Spleen (tissue), 11 donors: ENCODE results near the gene HSPA1B. TPM values are rescaled to one million over a fixed set of nuclear protein-coding genes. Genes with fewer than 3 reads are reported as not detected.
A peak's percentile ranks its signal among the peaks of the same experiment; 100 is the strongest.
"Not testable (repeated sequence)": the region's sequence is repeated elsewhere in the genome, so short reads cannot be mapped to it uniquely, and the experiment has no call there.

Experiments used
- DNase-seq: peaks from one replicate; pipeline ENCODE4 v3.0.0-alpha.2; 2020
- H3K27ac ChIP-seq, 8 donors: fragments of 200-600 bp; sonication (generic) in 7 of 8; 1 replicate in 4 of 8; 2 replicates in 4 of 8; pipeline versions ENCODE4 v1.5.0 to v1.8.0; 2016 to 2021; ENCODE audit warnings: inconsistent platforms in 4 of 8, mild to moderate bottlenecking in 4 of 8, moderate library complexity in 1 of 8
- H3K27me3 ChIP-seq, 7 donors: fragments of 200-600 bp; sonication (generic) in 6 of 7; replicated peaks in 1 of 7; 1 replicate in 4 of 7; 2 replicates in 3 of 7; pipeline versions ENCODE4 v1.5.0 to v1.8.0; 2016 to 2021; ENCODE audit warnings: inconsistent platforms in 3 of 7, mild to moderate bottlenecking in 1 of 7
- H3K36me3 ChIP-seq, 6 donors: fragments of 200-600 bp; sonication (generic) in 5 of 6; 1 replicate in 4 of 6; 2 replicates in 2 of 6; pipeline versions ENCODE4 v1.5.0 to v1.8.0; 2016 to 2021; ENCODE audit warnings: inconsistent platforms in 2 of 6
- H3K4me1 ChIP-seq, 6 donors: fragments of 200-600 bp; sonication (generic) in 5 of 6; 1 replicate in 3 of 6; 2 replicates in 3 of 6; pipeline versions ENCODE4 v1.5.0 to v1.8.0; 2016 to 2021; ENCODE audit warnings: inconsistent platforms in 3 of 6
- H3K4me3 ChIP-seq, 8 donors: fragments of 200-600 bp; sonication (generic) in 7 of 8; 1 replicate in 4 of 8; 2 replicates in 4 of 8; pipeline versions ENCODE4 v1.5.0 to v1.8.0; 2016 to 2021; ENCODE audit warnings: inconsistent platforms in 4 of 8, mild to moderate bottlenecking in 4 of 8, moderate library complexity in 2 of 8
- H3K9me3 ChIP-seq, 8 donors: fragments of 200-600 bp; sonication (generic) in 7 of 8; 1 replicate in 4 of 8; 2 replicates in 4 of 8; pipeline versions ENCODE4 v1.5.0 to v1.8.0; 2016 to 2021; ENCODE audit warnings: inconsistent platforms in 4 of 8
- POLR2A ChIP-seq, 3 donors: fragments of 450-650 bp; IDR thresholded peaks; one replicate each; pipeline ENCODE4 v1.5.1; 2017; ENCODE audit warnings: antibody characterized with exemption in 3 of 3, mild to moderate bottlenecking in 1 of 3
- POLR2AphosphoS5 ChIP-seq, 3 donors: sonication (generic); formaldehyde crosslinking; IDR thresholded peaks; one replicate each; pipeline ENCODE4 v1.5.1; 2017; ENCODE audit warnings: antibody characterized with exemption in 3 of 3
- WGBS, 5 donors: extraction: QIAGEN DNeasy Blood & Tissue Kit in 3 of 5; methylation state at CpG; one replicate each; pipeline versions ENCODE4 v1.1.5 to v1.1.7; 2013 to 2018; 5-methylcytosine and 5-hydroxymethylcytosine counted together
- intact Hi-C: fragments of 100-400 bp; cut with DNase I; formaldehyde crosslinking; loops from one replicate; pipeline ENCODE4 v1.15.0; 2023; ENCODE audit warnings: low total_unique reads
- polyA plus RNA-seq, 3 donors: library from polyadenylated mRNA; stranded (reverse); fragments of 200-250 nt; gene quantifications; one replicate each; pipeline ENCODE4 v1.2.1, GENCODE V29; 2013
- total RNA-seq, 7 donors: library from RNA; depleted of rRNA in 3 of 7; stranded (reverse); fragments of >200 nt in 3 of 7; fragmentation: NEBNext Ultra II Directional in 4 of 7; extraction: Animal tissue kit (Norgen Biotek cat#: 25700) in 4 of 7; gene quantifications; one replicate each; pipeline versions ENCODE4 v1.1.0 to v1.2.1, GENCODE V29; 2016 to 2021
- TF ChIP-seq, protein P1 (sequence below), 11 experiments: fragments of 200-600 bp in 7 of 11; fragments of 450-650 bp in 4 of 11; sonication (generic) in 4 of 11; IDR thresholded peaks in 8 of 11; conservative IDR thresholded peaks in 3 of 11; 1 replicate in 7 of 11; 2 replicates in 4 of 11; pipeline versions ENCODE4 v1.4.0 to v1.8.0; 2016 to 2021; ENCODE audit warnings: antibody characterized with exemption in 11 of 11, inconsistent platforms in 4 of 11, mild to moderate bottlenecking in 1 of 11
- donor health status: healthy with polysubstance abuse.
- donor health status: DM: no; HTN: no; CAD: no; lungs with moderate emphysema.
- donor health status: DM: no; HTN: no; CAD: no.
- donor health status: Bipolar disorder and iron deficiency.
- donor health status: healthy.
- donor health status: DM: no; HTN: no; CAD: no.
- donor health status: DM: yes; HTN: yes; CAD: no.

HSPA1B gene
- total and polyA plus RNA-seq, 10 donors, result 7.4 to 372 (median 43.9) TPM

DNA sequence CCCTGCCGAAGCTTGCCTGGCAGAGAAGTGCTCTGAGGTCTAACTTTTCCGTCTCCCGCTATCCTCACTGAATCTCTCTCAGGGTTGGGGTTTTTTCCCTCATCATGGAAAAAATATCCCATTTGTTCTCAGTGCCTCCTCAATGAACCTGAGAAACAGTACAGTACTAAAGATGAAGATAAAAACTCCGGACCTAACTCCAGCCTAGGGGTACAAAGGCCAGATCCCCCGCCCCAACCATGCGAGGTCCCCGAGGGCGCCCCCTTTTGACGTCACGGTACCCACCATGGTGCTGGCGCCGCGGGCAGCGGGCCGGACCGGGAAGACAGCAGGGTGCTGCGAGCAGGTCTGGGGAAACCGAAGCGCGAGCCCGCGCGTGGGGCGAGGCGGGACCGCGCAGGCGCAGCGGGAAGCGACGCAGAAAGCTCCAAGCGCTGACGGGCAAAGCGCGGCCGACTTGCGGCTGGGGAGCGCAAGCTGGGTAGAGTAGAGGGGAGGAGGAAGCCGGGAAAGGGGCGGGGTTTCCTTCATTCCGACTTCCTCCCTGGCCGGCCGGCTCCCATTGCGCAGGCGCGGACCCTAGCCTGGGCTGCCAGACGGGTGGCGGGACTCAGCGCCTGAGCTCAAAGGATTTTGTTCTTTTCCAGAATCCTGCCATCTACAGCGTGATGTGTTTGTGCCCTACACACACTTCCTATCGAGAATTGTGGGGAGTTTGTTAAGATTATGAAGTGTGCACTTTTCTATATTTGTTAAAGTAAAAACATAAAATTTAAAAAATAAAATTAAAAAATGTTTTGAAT, 20.9 kb upstream of the HSPA1B start, which contains the start of gene LSM2:
LSM2 (minus strand) TSS at position 497 of the 803 bp plus-strand sequence; CDS start at position 288, 209 bp downstream.
- 0 to 1% (median 1%) methylated on average over 48 to 51 of the region's 51 CpGs for WGBS, 5 donors
- Histone ChIP-seq H3K27me3 (no peaks in the 10 kb centered on the region), H3K9me3 (no peaks in the 10 kb centered on the region), H3K27ac (peak within 1 kb of the TSS; percentile 83 to 98 (median 96)), H3K36me3 (peaks cover 0 to 46% (median 14%) of the 10 kb centered on the region in 6 donors), H3K4me3 (peak within 1 kb of the TSS; percentile 45 to 78 (median 52)), H3K4me1 (peaks cover 11 to 51% (median 30%) of the 10 kb centered on the region in 6 donors)
- intact Hi-C loops, result no loop called here
- TF ChIP-seq, protein P1, sequence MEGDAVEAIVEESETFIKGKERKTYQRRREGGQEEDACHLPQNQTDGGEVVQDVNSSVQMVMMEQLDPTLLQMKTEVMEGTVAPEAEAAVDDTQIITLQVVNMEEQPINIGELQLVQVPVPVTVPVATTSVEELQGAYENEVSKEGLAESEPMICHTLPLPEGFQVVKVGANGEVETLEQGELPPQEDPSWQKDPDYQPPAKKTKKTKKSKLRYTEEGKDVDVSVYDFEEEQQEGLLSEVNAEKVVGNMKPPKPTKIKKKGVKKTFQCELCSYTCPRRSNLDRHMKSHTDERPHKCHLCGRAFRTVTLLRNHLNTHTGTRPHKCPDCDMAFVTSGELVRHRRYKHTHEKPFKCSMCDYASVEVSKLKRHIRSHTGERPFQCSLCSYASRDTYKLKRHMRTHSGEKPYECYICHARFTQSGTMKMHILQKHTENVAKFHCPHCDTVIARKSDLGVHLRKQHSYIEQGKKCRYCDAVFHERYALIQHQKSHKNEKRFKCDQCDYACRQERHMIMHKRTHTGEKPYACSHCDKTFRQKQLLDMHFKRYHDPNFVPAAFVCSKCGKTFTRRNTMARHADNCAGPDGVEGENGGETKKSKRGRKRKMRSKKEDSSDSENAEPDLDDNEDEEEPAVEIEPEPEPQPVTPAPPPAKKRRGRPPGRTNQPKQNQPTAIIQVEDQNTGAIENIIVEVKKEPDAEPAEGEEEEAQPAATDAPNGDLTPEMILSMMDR (IDR thresholded peaks at IDR 0.05 in 8 of 11, conservative IDR thresholded peaks at IDR 0.05 in 3 of 11), result peak in 8 of 11 experiments; percentile 12 to 59 (median 39)
- TF ChIP-seq POLR2AphosphoS5 (IDR thresholded peaks at IDR 0.05), result peak; percentile 97 to 98 (median 98)
- TF ChIP-seq POLR2A (IDR thresholded peaks at IDR 0.05), result peak; percentile 10 to 69 (median 51)
- peak; percentile 99 for DNase-seq

DNA sequence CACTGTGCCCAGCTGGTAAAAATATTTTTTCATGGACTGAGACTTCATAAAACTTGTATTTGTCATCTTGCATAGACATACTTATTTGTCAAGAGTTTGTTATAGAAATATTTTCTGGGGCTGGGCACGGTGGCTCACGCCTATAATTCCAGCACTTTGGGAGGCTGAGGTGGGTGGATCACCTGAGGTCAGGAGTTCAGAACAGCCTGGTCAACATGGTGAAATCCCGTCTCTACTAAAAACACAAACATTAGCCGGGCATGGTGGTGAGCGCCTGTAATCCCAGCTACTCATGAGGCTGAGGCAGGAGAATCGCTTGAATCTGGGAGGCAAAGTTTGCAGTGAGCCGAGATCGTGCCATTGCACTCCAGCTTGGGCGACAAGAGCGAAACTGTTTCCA, 18.9 kb upstream of the HSPA1B start:
- 95 to 98% (median 97%) methylated on average over 10 of the region's 10 CpGs for WGBS, 5 donors
- H3K27me3 ChIP-seq, intact Hi-C loops, H3K9me3 ChIP-seq, H3K27ac ChIP-seq, H3K4me3 ChIP-seq: not testable (repeated sequence)
- Histone ChIP-seq H3K4me1 (peaks cover 16 to 59% (median 41%) of the 10 kb centered on the region in 6 donors), H3K36me3 (peaks cover 0 to 26% (median 2%) of the 10 kb centered on the region in 6 donors)
- DNase-seq, result peak; percentile 21

DNA sequence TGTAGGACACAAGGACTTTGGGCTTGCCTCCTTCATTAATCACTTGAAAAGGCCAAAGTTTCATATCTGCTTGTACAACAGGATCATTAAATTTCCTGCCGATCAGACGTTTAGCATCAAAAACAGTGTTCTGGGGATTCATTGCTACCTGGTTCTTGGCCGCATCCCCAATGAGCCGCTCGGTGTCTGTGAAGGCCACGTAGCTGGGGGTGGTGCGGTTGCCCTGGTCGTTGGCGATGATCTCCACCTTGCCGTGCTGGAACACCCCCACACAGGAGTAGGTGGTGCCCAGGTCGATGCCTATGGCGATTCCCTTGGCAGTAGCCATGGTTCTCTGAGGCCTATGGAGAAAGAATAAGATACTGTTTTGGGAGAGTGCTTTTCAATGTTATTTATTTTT, 15.9 kb upstream of the HSPA1B start:
- intact Hi-C loops, result no loop called here
- 95 to 98% (median 96%) methylated on average over 11 to 12 of the region's 12 CpGs for WGBS, 5 donors

DNA sequence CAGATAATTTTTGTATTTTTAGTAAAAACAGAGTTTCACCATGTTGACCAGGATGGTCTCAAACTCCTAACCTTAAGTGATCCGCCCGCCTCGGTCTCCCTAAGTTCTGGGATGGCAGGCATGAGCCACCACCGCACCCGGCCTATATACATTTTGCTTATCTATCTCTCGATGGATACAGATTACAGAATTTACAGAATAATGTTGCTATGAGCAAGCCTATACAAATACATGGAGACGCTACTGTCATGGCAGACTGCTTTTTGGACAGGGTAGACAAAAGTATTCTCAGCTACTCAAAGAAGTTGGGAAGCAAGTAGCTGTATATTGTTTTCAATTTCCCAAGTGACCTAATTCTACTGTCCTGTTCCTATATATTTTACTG, 14.1 kb upstream of the HSPA1B start:
- TF ChIP-seq POLR2A (IDR thresholded peaks at IDR 0.05), result no peak
- no peak for TF ChIP-seq POLR2AphosphoS5 (IDR thresholded peaks at IDR 0.05)
- TF ChIP-seq, protein P1 (IDR thresholded peaks at IDR 0.05 in 8 of 11, conservative IDR thresholded peaks at IDR 0.05 in 3 of 11), result no peak
- H3K36me3 ChIP-seq, result peaks cover 0 to 20% (median 2%) of the 10 kb centered on the region in 6 donors
- intact Hi-C loops, result no loop called here
- H3K4me3 ChIP-seq, result peak overlapping the region in 2 of 8 donors; percentile 70 to 87
- no peaks in the 10 kb centered on the region for H3K27me3 ChIP-seq
- H3K9me3 ChIP-seq, result no peaks in the 10 kb centered on the region
- peak overlapping the region in 7 of 8 donors; percentile 94 to 98 (median 96) for H3K27ac ChIP-seq
- 95 to 99% (median 97%) methylated on average over 7 of the region's 7 CpGs for WGBS, 5 donors
- no peak for DNase-seq
- peaks cover 15 to 42% (median 28%) of the 10 kb centered on the region in 6 donors for H3K4me1 ChIP-seq

More for the DNA sequence above, 15.9 kb upstream of the HSPA1B start:
- Histone ChIP-seq H3K4me1 (peaks cover 14 to 42% (median 28%) of the 10 kb centered on the region in 6 donors), H3K27me3 (no peaks in the 10 kb centered on the region), H3K36me3 (peaks cover 0 to 20% (median 2%) of the 10 kb centered on the region in 6 donors), H3K4me3 (no peak overlapping the region), H3K9me3 (no peaks in the 10 kb centered on the region), H3K27ac (peak overlapping the region in 2 of 8 donors; percentile 96 to 97)
- DNase-seq, result no peak
- TF ChIP-seq, protein P1 (IDR thresholded peaks at IDR 0.05 in 8 of 11, conservative IDR thresholded peaks at IDR 0.05 in 3 of 11), result no peak
- no peak for TF ChIP-seq POLR2AphosphoS5 (IDR thresholded peaks at IDR 0.05)
